ENCODE measurements around the gene ZNF155. TPM values are rescaled to one million over a fixed set of nuclear protein-coding genes. Genes with fewer than 3 reads are reported as not detected.

The ZNF155 gene
- total RNA-seq = 3.8 and 4.1 TPM in 2 replicates

DNA sequence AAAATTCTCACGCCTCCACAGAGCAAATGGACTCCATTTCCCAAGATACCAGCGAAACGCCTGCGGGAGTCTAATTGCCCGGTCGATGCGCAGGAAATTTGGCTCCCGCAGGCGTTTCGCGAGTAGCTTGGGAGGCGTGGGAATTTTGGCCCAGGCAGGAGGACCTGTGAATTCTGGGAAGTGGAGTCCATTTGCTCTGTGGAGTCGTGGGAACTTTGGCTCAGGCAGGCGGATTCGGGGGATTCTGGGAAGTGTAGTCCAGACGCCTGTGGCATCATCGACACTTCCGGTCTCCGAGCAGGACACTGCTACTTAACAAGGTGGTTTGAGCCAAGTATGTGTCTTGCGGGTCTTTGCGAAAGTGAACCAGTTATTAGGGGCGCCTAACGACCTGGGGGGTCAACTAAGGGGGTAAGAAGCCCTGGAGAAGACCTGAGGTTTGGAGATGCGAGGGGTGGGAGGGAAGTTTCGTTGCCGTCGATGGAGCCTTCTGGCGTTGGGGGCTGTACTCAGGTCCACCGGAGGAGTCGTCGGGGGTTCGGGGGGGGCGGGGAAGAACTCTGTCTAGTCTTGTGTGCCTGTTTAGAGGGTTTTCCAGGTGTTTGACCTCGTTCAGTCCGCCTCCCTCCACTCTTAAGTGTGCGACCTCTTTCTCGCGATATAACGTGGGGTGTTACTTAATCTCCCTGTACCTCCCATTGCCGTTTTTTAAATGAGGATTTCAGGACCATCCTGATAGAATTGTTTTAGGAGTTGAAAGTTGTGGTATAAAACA is at the start of gene ZNF155:
ZNF155 (plus strand) TSS at position 277 of the 775 bp plus-strand sequence. CDS start 4,356 bp downstream, outside the sequence.

DNA sequence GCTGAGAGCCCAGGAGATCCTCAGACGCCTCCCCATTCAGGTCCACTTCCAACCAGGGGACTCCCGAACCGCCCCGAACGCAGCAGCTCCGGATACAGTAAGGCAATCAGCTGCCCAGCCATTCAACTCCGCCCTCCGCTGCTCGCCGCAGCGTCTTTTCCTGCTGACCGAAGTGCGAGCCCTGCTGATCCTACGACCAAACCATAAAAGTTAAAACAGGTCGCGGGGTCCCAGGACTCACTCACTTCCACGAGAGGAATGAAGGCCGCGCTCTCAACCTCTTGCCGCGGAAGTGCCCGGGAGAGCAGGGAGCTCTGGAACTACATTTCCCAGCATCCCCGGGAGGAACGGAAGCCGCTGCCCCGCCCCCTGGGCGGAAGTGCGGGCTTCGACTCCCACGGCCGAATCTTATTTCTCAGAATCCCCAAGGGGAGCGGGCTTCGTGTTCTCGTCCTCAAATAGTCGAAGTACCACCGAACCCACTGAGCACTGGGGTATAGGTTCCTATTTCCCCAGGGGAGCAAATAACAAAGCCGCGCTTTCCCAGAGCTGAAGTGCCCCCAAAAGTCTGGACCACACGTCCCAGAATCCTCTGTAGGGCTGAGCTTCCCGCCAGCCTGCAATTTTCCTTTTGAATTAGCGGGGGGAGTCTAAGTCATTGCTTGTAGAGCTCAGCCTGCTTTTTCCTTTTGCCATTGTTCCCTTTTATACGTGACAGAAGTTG is 48.8 kb upstream of the ZNF155 start, which contains the start of gene ZNF45:
ZNF45 (minus strand) TSS at position 298 of the 724 bp plus-strand sequence. CDS start 13,097 bp downstream, outside the sequence.

DNA sequence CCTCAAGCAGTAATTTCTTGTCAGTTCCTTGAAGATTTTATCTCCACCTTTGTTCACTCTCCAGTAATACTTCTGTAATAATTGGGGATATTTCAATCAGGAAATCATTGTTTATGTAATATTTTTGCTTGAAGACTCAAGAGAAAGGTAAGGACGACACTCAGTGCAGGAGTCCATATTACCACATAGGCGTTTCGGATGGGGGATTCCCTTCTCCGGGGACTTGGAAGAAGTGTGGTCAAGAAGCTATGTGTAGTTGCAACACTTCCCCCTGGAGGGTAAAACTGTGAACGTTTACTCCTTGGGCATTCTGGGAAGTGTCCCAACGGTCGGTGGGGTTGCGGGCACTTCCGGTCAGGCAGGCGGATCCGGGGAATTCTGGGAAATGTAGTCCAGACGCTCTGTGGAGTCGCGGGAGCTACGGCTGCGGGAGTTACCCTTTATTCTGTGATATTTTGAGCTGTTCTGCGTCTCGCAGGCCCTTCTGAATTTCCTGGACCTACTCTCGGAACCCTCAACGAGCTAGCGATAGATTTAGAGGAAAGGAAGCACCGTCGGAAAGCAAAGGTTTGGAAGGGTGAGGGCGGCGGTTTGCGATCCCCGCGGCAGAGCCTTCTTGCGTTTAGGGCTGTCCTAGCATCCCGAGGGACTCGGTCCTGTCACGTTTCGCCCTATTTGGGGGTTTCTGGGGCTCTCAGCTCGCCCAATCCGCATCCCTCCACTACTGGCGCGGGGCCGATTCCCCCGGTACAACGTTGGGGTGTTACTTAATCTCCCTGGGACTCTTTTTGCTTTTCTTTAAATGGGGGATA is 32.9 kb upstream of the ZNF155 start, which contains the start of gene ZNF221:
ZNF221 (plus strand) TSS at position 395 of the 812 bp plus-strand sequence. CDS start 11,499 bp downstream, outside the sequence.

DNA sequence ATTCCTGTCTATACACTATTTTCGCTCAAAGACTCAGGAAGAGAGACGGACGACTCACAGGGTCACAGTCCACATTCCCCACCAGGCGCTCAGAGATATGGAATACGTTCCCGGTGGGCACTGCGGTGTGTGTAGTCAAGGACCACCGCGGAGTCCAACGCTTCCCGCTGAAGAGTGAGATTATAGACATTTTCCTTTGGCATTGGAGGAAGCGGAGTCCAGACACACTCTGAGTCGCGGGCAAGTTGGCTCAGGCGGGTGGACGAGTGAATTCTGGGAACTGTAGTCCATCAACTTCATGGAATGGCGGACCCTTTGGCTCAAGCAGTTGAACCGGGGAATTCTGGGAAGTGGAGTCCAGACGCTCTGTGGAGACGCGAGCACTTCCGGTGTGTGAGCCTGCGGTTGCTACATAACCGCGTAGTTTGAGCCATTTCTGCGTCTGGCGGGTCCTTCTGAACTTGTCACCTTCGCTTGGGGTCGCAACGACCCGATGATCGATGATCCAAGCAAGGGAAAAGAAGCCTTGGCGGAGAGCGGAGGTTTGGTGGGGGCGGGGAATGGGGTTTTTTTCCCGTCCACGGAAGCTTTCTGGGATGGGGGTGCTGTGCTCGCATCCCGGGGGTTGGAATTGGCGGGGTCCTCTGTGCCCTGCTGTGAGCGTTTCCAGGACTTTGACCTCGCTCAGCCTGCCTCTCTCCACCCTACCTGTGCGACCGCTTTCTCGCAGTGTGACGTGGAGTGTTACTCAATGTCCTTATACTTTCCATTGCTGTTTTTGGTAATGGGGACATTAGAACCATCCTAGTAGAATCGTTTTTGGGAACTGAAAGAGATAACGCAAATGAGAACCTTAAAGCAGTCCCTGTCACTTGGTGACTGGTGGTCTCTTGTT is 18.8 kb downstream of the ZNF155 start, which contains the start of gene ZNF230:
ZNF230 (plus strand) TSS at position 392 of the 895 bp plus-strand sequence. CDS start 4,122 bp downstream, outside the sequence.

DNA sequence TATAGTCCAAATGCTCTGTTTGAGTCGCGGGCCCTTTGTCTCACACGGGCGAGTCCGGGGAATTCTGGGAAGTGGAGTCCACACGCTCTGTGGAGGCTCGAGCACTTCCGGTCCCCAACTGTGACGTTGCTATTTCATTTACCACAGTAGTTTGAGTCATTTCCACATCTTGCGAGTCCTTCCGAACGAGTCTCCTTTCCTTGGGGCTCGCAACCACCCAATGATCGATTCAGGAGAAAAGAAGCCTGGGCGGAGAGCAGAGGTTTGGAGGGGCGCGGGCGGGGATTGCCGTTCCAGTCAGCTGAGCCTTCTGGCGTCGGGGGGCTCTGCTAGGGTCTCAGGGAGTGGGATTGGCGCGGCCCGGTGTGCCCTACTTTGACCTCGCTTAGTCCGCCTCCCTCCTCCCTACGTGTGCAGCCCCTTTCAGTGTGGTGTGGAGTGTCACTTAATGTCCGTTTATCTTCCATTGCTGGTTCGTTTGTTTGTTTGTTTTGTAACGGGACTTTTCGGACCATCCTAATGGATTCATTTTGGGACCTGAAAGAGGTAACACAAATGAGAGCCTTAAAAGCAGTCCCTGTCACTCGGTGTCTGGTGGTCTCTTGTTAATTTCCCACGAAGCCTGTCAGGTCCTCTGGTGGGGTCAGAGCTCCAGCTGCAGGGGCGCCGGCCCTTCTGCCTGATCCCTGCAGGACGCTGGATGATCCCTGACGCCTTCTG is 41.4 kb downstream of the ZNF155 start, which contains the start of gene ZNF222:
ZNF222 (plus strand) TSS at position 163 of the 720 bp plus-strand sequence; CDS start at position 221, 58 bp downstream.

Other genes with a start within 250 kb of the ZNF155 start
- gene SMG9, start 229.2 kb upstream of the ZNF155 start, total RNA-seq = 12.8 and 23.1 TPM in 2 replicates
- 9.2 and 19.3 TPM in 2 replicates for gene KCNN4, start 203.2 kb upstream of the ZNF155 start, total RNA-seq
- 2.6 and 4.1 TPM in 2 replicates for gene LYPD5, start 181.7 kb upstream of the ZNF155 start, total RNA-seq
- gene ZNF283, start 156.9 kb upstream of the ZNF155 start, total RNA-seq = 2.6 and 4.8 TPM in 2 replicates
- gene ZNF404, start 100.2 kb upstream of the ZNF155 start, total RNA-seq = 0.11 and 1.6 TPM in 2 replicates
- 4.9 and 5.2 TPM in 2 replicates for gene ZNF45, start 48.9 kb upstream of the ZNF155 start, total RNA-seq
- gene ZNF221, start 33.0 kb upstream of the ZNF155 start, total RNA-seq = 1.1 and 1.9 TPM in 2 replicates
- 0.86 and 2.2 TPM in 2 replicates for gene ZNF230, start 18.8 kb downstream of the ZNF155 start, total RNA-seq
- 2.5 and 4.4 TPM in 2 replicates for gene ZNF222, start 41.2 kb downstream of the ZNF155 start, total RNA-seq
- 2.2 and 4.3 TPM in 2 replicates for gene ZNF223, start 67.8 kb downstream of the ZNF155 start, total RNA-seq
- gene ZNF284, start 88.0 kb downstream of the ZNF155 start, total RNA-seq = 0.80 and 0.86 TPM in 2 replicates
- gene ZNF224, start 110.2 kb downstream of the ZNF155 start, total RNA-seq = 9.2 and 11.9 TPM in 2 replicates
- 1.2 and 1.7 TPM in 2 replicates for gene ZNF225, start 129.2 kb downstream of the ZNF155 start, total RNA-seq
- gene ZNF234, start 157.4 kb downstream of the ZNF155 start, total RNA-seq = 2.0 and 2.6 TPM in 2 replicates
- gene ZNF226, start 180.9 kb downstream of the ZNF155 start, total RNA-seq = 5.2 and 15.1 TPM in 2 replicates
- 6.8 TPM in 2 replicates for gene ZNF227, start 228.3 kb downstream of the ZNF155 start, total RNA-seq

All from hair follicular keratinocyte (primary cell).